DOHH2 (cell line): ENCODE data around the gene TSKU.

ENCODE experiments used
- H3F3A ChIP-seq: fragments of 200-600 bp; sonication (generic), shearing (Covaris generic); 2 replicates; pipeline ENCODE4 v1.6.0; 2016; ENCODE audit warnings: antibody characterized with exemption, mild to moderate bottlenecking; ENCODE audit not compliant: control insufficient read depth, insufficient read depth
- H3K27ac ChIP-seq: fragments of 200-600 bp; sonication (generic); 2 replicates; pipeline ENCODE4 v1.5.1; 2014; ENCODE audit warnings: low read depth, mild to moderate bottlenecking, low read length, moderate library complexity
- H3K27me3 ChIP-seq: fragments of 200-600 bp; sonication (generic); 2 replicates; pipeline ENCODE4 v1.6.1; 2014; ENCODE audit warnings: mild to moderate bottlenecking, low read length, mixed read lengths; ENCODE audit not compliant: control insufficient read depth
- H3K36me3 ChIP-seq: fragments of 200-600 bp; sonication (generic); 2 replicates; pipeline ENCODE4 v1.6.1; 2014; ENCODE audit warnings: mild to moderate bottlenecking, low read length, moderate library complexity, mixed read lengths; ENCODE audit not compliant: control insufficient read depth
- H3K4me1 ChIP-seq: fragments of 200-600 bp; sonication (generic); 2 replicates; pipeline ENCODE4 v1.6.1; 2014; ENCODE audit warnings: mild to moderate bottlenecking, low read length, mixed read lengths; ENCODE audit not compliant: control insufficient read depth
- H3K4me2 ChIP-seq: fragments of 200-600 bp; sonication (generic); 2 replicates; pipeline ENCODE4 v1.6.0; 2014; ENCODE audit warnings: mild to moderate bottlenecking, low read length, moderate library complexity
- H3K4me3 ChIP-seq: fragments of 200-600 bp; sonication (generic); 2 replicates; pipeline ENCODE4 v1.5.1; 2014; ENCODE audit warnings: mild to moderate bottlenecking, low read length, mixed read lengths
- H3K79me2 ChIP-seq: fragments of 200-600 bp; sonication (generic); 2 replicates; pipeline ENCODE4 v1.6.1; 2014; ENCODE audit warnings: mild to moderate bottlenecking, low read length, mixed read lengths; ENCODE audit not compliant: control insufficient read depth
- H3K9me2 ChIP-seq: fragments of 200-600 bp; sonication (generic); replicated peaks from 2 replicates; pipeline ENCODE4 v1.6.1; 2014; ENCODE audit warnings: mild to moderate bottlenecking, low read length, mixed read lengths; ENCODE audit not compliant: control insufficient read depth
- H3K9me3 ChIP-seq: fragments of 200-600 bp; sonication (generic); 2 replicates; pipeline ENCODE4 v1.6.1; 2014; ENCODE audit warnings: antibody characterized with exemption, low read length, mixed read lengths; ENCODE audit not compliant: control insufficient read depth, insufficient read depth
- H4K20me1 ChIP-seq: fragments of 200-600 bp; sonication (generic); 2 replicates; pipeline ENCODE4 v1.6.0; 2014; ENCODE audit warnings: low read depth, mild to moderate bottlenecking, antibody characterized with exemption, low read length, moderate library complexity; ENCODE audit not compliant: control insufficient read depth, insufficient read depth
- CTCF ChIP-seq: fragments of 200-600 bp; sonication (generic); IDR thresholded peaks from one replicate; pipeline ENCODE4 v1.5.1; 2014; ENCODE audit warnings: antibody characterized with exemption, mild to moderate bottlenecking, low read depth, low read length; ENCODE audit not compliant: poor library complexity, severe bottlenecking
- EZH2phosphoT487 ChIP-seq: fragments of 200-600 bp; sonication (generic); IDR thresholded peaks from 2 replicates; pipeline ENCODE4 v1.6.1; 2017; ENCODE audit warnings: borderline replicate concordance, mild to moderate bottlenecking, antibody characterized with exemption, low read length, moderate library complexity, mixed read lengths

The TSKU gene

GRCh38 chr11:76783896-76784813 lies 999 bp downstream of the TSKU start:
- Histone ChIP-seq H3F3A (no peaks in the 10 kb centered on the region), H3K27me3 (peaks cover 20% of the 10 kb centered on the region), H3K9me2 (no peaks in the 10 kb centered on the region), H3K4me1 (0 out of 2 replicates have a peak, but pooled peaks cover 8% of the 10 kb centered on the region), H3K9me3 (no peaks in the 10 kb centered on the region), H3K27ac (no peak overlapping the region), H4K20me1 (no peaks in the 10 kb centered on the region), H3K36me3 (no peaks in the 10 kb centered on the region), H3K4me3 (peak overlapping the region; percentile 73; the same call in 1 of the 2 replicates), H3K79me2 (no peaks in the 10 kb centered on the region), H3K4me2 (peak overlapping the region; percentile 75)
- no peak for TF ChIP-seq EZH2phosphoT487
- TF ChIP-seq CTCF, result no peak

- H3K9me3 ChIP-seq, result no peaks in the 10 kb centered on the region
- no peak overlapping the region for H3K27ac ChIP-seq
- H3K36me3 ChIP-seq, result no peaks in the 10 kb centered on the region
- no peaks in the 10 kb centered on the region for H3K79me2 ChIP-seq
- no peaks in the 10 kb centered on the region for H3F3A ChIP-seq
- H3K4me1 ChIP-seq, result 0 out of 2 replicates have a peak, but pooled peaks cover 8% of the 10 kb centered on the region
- no peaks in the 10 kb centered on the region for H4K20me1 ChIP-seq
- TF ChIP-seq CTCF (no peak), EZH2phosphoT487 (no peak)
- H3K27me3 ChIP-seq, result peaks cover 17% of the 10 kb centered on the region
- H3K4me3 ChIP-seq, result no peak overlapping the region
- H3K9me2 ChIP-seq, result no peaks in the 10 kb centered on the region
- no peak overlapping the region for H3K4me2 ChIP-seq
Measured at GRCh38 chr11:76785513-76785912, 2.4 kb downstream of the TSKU start.

GRCh38 chr11:76786016-76786415 lies 2.9 kb downstream of the TSKU start:
- H3K4me2 ChIP-seq, result no peak overlapping the region
- 0 out of 2 replicates have a peak, but pooled peaks cover 8% of the 10 kb centered on the region for H3K4me1 ChIP-seq
- H3K36me3 ChIP-seq, result no peaks in the 10 kb centered on the region
- no peaks in the 10 kb centered on the region for H3F3A ChIP-seq
- no peaks in the 10 kb centered on the region for H3K9me2 ChIP-seq
- H3K27me3 ChIP-seq, result peaks cover 14% of the 10 kb centered on the region
- H3K79me2 ChIP-seq, result no peaks in the 10 kb centered on the region
- H3K9me3 ChIP-seq, result no peaks in the 10 kb centered on the region
- no peak for TF ChIP-seq EZH2phosphoT487
- no peak for TF ChIP-seq CTCF
- H3K27ac ChIP-seq, result no peak overlapping the region
- H3K4me3 ChIP-seq, result no peak overlapping the region
- H4K20me1 ChIP-seq, result no peaks in the 10 kb centered on the region
